ENCODE measurements around the gene ZNF280B.

Gene ZNF280B

GRCh38 chr22:22465782-22466181 is 42.8 kb downstream of the ZNF280B start:
- no peak for TF ChIP-seq CTCF (IDR thresholded peaks at IDR 0.05)
- TF ChIP-seq ZFX (IDR thresholded peaks at IDR 0.05; ENCODE audit: borderline replicate concordance), result no peak
- H3K27ac ChIP-seq, result no peak overlapping the region

- H3K27ac ChIP-seq, result no peak overlapping the region
- TF ChIP-seq CTCF (IDR thresholded peaks at IDR 0.05) (no peak), ZFX (IDR thresholded peaks at IDR 0.05; ENCODE audit: borderline replicate concordance) (no peak)
Observed at GRCh38 chr22:22465094-22465602, 43.4 kb downstream of the ZNF280B start.

- H3K27ac ChIP-seq, result no peak overlapping the region
- TF ChIP-seq ZFX (IDR thresholded peaks at IDR 0.05; ENCODE audit: borderline replicate concordance), result no peak
- no peak for TF ChIP-seq CTCF (IDR thresholded peaks at IDR 0.05)
Observed at GRCh38 chr22:22464541-22465054, 43.9 kb downstream of the ZNF280B start.

- no peak for TF ChIP-seq ZFX (IDR thresholded peaks at IDR 0.05; ENCODE audit: borderline replicate concordance)
- peak; percentile 73 for TF ChIP-seq CTCF (IDR thresholded peaks at IDR 0.05)
Observed at GRCh38 chr22:22463855-22464540, 44.5 kb downstream of the ZNF280B start.

GRCh38 chr22:22462813-22463567 is 45.6 kb downstream of the ZNF280B start:
- TF ChIP-seq CTCF (IDR thresholded peaks at IDR 0.05) (peak; percentile 42), ZFX (IDR thresholded peaks at IDR 0.05; ENCODE audit: borderline replicate concordance) (no peak)
- no peak overlapping the region for H3K27ac ChIP-seq

More at GRCh38 chr22:22463855-22464540, 44.5 kb downstream of the ZNF280B start:
- no peak overlapping the region for H3K27ac ChIP-seq

- no peak overlapping the region for H3K27ac ChIP-seq
- TF ChIP-seq ZFX (IDR thresholded peaks at IDR 0.05; ENCODE audit: borderline replicate concordance) (no peak), CTCF (IDR thresholded peaks at IDR 0.05) (no peak)
Observed at GRCh38 chr22:22461583-22461982, 47.0 kb downstream of the ZNF280B start.

GRCh38 chr22:22461111-22461510 is 47.4 kb downstream of the ZNF280B start:
- no peak overlapping the region for H3K27ac ChIP-seq

More at GRCh38 chr22:22461111-22461510, 47.4 kb downstream of the ZNF280B start:
- TF ChIP-seq CTCF (IDR thresholded peaks at IDR 0.05) (no peak), ZFX (IDR thresholded peaks at IDR 0.05; ENCODE audit: borderline replicate concordance) (no peak)

All from 22Rv1 (cell line).